ENCODE data around the gene CHURC1.

- TF ChIP-seq CTCF (conservative IDR thresholded peaks at IDR 0.05; ENCODE audit: low read depth, low read length) (no peak), EZH2 (IDR thresholded peaks at IDR 0.05; ENCODE audit: borderline replicate concordance, low read depth, low read length, poor library complexity, severe bottlenecking) (no peak)
These were observed 48.3 kb upstream of the CHURC1 start for GRCh38 chr14:64865992-64866391.

Data from A673 (cell line).